Stimulated activated effector memory CD8-positive, alpha-beta T cell treated with anti-CD3 and anti-CD28 coated beads, Interleukin-12 subunit alpha, Interleukin-12 subunit beta, amount 100 ng/mL, for 72 hours (primary cell): ENCODE results near the gene ARHGAP15.
A peak's percentile ranks its signal among the peaks of the same experiment; 100 is the strongest.
"Not testable (repeated sequence)": the region's sequence is repeated elsewhere in the genome, so short reads cannot be mapped to it uniquely, and the experiment has no call there.

Experiments used
- ATAC-seq: fragments of 150-1000 bp; cut with Tn5 transposase; 2 replicates; pipeline ENCODE4 v1.10.0; 2021
- DNase-seq, 2 donors: peaks; one replicate each; pipeline ENCODE4 v3.0.0; 2021 to 2022; ENCODE audit warnings: low spot score in 2 of 2
- H3K27ac Mint-ChIP-seq: one replicate; pipeline ENCODE4 v1.8.0; 2022; ENCODE audit warnings: mild to moderate bottlenecking, mixed read lengths
- H3K36me3 Mint-ChIP-seq: one replicate; pipeline ENCODE4 v1.8.0; 2022; ENCODE audit warnings: mild to moderate bottlenecking, mixed read lengths
- H3K4me1 Mint-ChIP-seq: one replicate; pipeline ENCODE4 v1.8.0; 2022; ENCODE audit warnings: mixed read lengths
- H3K4me3 Mint-ChIP-seq: one replicate; pipeline ENCODE4 v1.8.0; 2022; ENCODE audit warnings: mild to moderate bottlenecking, mixed read lengths
- H3K9me3 Mint-ChIP-seq: one replicate; pipeline ENCODE4 v1.8.0; 2022; ENCODE audit warnings: mixed read lengths

The ARHGAP15 gene

DNA sequence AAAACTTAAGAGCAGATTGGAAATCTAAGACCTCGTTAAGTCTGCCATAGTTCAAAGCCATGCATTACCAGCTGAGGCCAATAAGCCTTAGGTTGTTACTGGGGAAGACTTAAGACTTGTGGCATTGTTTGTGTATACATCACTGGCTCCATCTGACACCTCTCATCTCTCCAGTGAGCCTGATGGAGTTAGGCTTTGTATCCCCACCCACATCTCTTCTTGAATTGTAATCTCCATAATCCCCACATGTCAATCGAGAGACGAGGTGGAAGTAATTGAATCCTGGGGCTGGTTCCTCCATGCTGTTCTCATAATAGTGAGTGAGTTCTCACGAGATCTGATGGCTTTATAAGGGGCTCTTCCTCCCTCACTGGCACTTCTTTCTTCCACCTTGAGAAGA lies 404.6 kb downstream of the ARHGAP15 start:
- DNase-seq (no peak), ATAC-seq (no peak)
- Mint-ChIP-seq H3K9me3 (peaks cover 3% of the 10 kb centered on the region), H3K36me3 (peaks cover 6% of the 10 kb centered on the region), H3K4me3 (no peak overlapping the region), H3K27ac (peak overlapping the region; percentile 41), H3K4me1 (peaks cover 21% of the 10 kb centered on the region)

DNA sequence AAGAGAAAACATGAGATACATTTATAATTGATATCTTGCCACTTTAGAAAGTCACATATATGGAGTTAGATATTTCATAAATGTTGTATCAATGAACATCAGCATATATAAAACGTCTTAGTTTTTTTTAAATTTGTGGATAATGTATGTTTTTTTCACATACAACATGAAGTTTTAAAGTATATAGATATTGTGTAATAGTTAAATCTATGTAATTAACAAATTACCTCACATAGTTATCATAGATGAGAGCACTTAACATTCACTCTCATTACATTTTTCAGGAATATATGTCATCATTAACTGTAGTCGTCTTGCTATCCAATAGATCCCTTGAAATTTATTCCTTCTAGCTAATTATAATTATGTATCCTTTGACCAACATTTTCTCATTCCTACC lies 406.6 kb downstream of the ARHGAP15 start:
- H3K4me1 Mint-ChIP-seq: peaks cover 9% of the 10 kb centered on the region
- peaks cover 6% of the 10 kb centered on the region for H3K36me3 Mint-ChIP-seq
- no peak overlapping the region for H3K4me3 Mint-ChIP-seq
- no peak for ATAC-seq
- no peak overlapping the region for H3K27ac Mint-ChIP-seq
- no peaks in the 10 kb centered on the region for H3K9me3 Mint-ChIP-seq
- no peak for DNase-seq

DNA sequence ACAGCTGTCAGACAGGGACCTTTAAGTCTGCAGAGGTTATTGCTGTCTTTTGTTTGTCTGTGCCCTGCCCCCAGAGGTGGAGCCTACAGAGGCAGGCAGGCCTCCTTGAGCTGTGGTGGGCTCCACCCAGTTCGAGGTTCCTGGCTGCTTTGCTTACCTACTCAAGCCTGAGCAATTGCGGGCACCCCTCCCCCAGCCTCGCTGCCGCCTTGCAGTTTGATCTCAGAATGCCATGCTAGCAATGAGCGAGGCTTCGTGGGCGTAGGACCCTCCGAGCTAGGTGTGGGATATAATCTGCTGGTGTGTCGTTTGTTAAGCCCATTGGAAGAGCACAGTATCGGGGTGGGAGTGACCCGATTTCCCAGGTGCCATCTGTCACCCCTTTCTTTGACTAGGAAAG lies 412.7 kb downstream of the ARHGAP15 start:
- not testable (repeated sequence) for H3K27ac Mint-ChIP-seq, H3K4me3 Mint-ChIP-seq, H3K9me3 Mint-ChIP-seq, H3K36me3 Mint-ChIP-seq, ATAC-seq, DNase-seq
- H3K4me1 Mint-ChIP-seq: peaks cover 28% of the 10 kb centered on the region

DNA sequence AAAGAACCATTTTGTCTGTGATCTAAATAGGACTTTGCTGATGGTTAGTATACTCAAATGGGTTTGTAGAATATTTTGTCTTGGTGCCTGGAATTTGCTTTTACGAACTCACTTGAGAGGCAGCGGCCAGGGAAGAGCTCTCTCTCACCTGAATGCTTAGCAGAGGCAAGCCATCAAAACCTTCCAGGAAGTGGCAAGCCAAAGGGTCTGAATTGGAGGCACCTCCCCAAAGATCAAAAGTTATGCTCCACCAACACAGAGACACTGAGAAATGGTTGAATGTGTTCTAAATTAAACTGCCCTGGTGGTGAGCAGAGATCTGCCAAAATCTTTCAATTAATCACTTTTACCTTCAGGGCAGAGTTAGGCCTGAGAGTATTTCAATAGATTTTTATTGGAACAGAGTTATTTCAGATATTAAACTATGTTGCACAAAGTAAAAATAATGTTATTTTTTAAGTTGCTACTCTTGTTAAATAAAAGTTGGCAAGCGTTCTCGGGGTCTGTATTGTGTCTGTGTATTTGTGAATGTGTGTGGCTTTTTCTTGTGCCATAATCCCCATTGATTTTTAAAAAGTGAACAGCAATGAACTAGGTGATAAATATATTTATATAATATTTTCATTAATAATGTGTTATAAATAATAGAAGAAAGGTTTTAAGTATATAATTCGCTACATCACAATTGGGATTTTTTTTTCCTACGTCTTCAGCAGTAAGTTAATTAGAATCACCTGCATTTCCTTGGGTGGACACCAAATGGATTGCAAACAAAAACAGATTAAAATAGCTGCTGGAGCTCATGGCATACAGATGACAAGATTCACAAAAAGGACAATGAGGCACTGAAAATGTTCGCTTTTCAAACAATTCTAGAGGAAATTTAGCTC lies 416.1 kb downstream of the ARHGAP15 start:
- no peak overlapping the region for H3K4me3 Mint-ChIP-seq
- no peak for DNase-seq
- H3K27ac Mint-ChIP-seq: peak overlapping the region; percentile 23
- H3K9me3 Mint-ChIP-seq: peaks cover 2% of the 10 kb centered on the region
- peaks cover 14% of the 10 kb centered on the region for H3K36me3 Mint-ChIP-seq
- no peak for ATAC-seq
- peaks cover 32% of the 10 kb centered on the region for H3K4me1 Mint-ChIP-seq

DNA sequence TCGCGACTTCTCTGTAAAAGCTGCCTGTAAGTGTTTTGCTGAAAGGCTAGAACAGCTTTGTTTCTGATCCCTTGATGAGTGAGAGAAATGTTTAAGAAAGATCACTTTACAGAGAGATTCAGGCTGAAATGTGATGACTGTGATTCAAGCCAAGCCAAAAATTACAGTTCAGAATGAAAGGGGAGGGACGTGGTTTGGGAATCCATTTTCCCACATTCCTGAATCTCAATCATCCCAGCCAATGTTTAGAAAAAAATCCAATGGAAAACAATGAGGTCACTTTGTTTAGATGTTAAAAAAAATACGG lies 416.7 kb downstream of the ARHGAP15 start:
- no peak overlapping the region for H3K27ac Mint-ChIP-seq
- peaks cover 14% of the 10 kb centered on the region for H3K36me3 Mint-ChIP-seq
- H3K4me1 Mint-ChIP-seq: peaks cover 29% of the 10 kb centered on the region
- no peak overlapping the region for H3K4me3 Mint-ChIP-seq
- DNase-seq (no peak), ATAC-seq (no peak)
- peaks cover 2% of the 10 kb centered on the region for H3K9me3 Mint-ChIP-seq

DNA sequence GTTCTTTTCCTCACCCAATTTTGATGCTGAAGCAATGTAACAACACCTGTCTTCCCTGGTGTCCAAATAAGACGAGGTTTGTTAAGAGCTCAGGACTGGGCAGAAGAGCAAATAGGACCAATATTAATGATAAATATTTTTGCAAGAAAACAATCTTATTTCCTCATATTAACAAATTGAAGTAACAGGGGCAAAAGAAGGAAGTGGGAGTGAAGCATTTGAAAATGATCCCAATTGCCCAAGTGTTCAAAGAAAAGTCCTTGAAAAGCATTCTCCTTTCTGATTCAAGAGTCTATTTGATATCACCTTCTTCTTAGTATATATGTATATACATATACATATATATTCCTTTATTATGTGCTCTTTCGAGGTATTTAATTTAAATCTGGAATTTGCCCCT lies 418.8 kb downstream of the ARHGAP15 start:
- H3K36me3 Mint-ChIP-seq: peaks cover 13% of the 10 kb centered on the region
- peaks cover 23% of the 10 kb centered on the region for H3K4me1 Mint-ChIP-seq
- H3K4me3 Mint-ChIP-seq: no peak overlapping the region
- ATAC-seq (no peak), DNase-seq (no peak)
- no peaks in the 10 kb centered on the region for H3K9me3 Mint-ChIP-seq
- no peak overlapping the region for H3K27ac Mint-ChIP-seq

DNA sequence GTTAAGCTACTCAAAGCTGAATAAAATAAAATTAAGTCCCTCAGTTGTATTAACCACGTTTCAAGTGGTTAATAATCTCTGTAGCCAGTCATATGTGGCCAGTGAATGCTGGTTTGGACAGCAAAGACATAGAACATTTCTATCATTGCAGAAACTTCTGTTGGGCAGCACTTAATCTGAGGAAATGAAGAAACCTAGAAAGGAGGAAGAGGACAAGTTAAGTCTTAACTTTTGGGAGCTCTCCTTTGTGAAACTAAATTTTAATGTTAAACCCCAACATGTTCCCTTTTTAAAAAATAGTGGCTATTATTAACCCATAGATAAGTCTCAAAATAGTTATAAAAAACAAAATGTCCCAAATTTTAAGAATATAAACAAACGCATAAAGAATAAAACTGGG lies 421.3 kb downstream of the ARHGAP15 start:
- DNase-seq: no peak
- Mint-ChIP-seq H3K36me3 (peaks cover 14% of the 10 kb centered on the region), H3K4me3 (no peak overlapping the region), H3K27ac (no peak overlapping the region), H3K4me1 (peaks cover 10% of the 10 kb centered on the region), H3K9me3 (no peaks in the 10 kb centered on the region)
- ATAC-seq: no peak

DNA sequence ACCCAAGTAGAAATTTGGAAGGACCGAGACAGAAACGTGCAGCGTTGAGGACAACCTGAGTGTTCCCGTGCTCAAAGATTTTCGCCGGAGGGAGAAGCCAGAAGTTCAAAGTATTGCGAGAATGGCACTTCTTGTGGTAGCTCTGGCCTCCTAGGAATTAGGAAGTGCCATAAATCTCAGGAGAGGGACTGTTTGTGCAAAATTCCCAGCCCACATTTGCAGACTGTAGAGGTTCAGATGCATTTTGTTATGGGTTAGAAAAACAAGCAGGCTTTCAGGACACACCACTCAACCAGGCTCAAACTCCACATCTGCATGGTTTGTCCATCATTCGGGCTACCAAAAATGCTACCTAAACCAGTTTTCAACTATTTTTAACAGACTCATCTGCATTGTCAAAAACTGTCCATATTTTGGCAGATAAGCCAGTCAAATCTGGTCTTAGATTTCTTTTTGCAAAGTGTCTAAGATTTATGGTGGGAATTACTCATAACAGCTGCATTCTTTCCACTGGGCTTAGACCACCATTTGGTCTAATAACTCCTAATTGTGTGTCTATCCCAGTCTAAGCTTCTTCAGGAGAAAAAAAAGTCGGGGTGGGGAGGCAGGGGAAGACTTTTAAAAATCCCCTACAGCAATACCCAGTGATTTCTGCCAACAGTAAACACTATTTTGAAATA lies 422.9 kb downstream of the ARHGAP15 start:
- Mint-ChIP-seq H3K9me3 (no peaks in the 10 kb centered on the region), H3K36me3 (peaks cover 25% of the 10 kb centered on the region), H3K4me1 (peaks cover 12% of the 10 kb centered on the region), H3K4me3 (no peak overlapping the region), H3K27ac (no peak overlapping the region)
- DNase-seq: no peak
- ATAC-seq: no peak

DNA sequence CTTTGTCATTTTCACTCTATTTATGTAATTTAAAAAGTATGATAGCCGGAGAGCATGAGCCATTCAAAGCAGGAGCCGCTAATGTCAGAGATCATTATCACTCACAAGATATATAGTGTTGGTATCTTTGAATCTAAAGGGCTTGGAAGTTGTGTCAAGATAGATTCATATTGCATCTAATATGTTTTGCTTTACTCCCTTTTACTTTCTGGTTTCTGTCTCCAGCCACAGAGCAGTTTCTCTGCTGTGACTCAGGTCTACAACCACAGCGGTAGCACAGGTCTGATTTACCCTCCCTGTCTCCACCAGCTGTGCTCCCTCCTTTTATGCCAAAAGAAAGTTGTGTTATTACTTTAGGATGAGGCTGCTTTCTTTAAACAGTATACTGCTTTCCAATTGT lies 424.0 kb downstream of the ARHGAP15 start:
- ATAC-seq (peak; percentile 100), DNase-seq (peak; percentile 7 to 52)
- H3K4me1 Mint-ChIP-seq: peaks cover 21% of the 10 kb centered on the region
- H3K36me3 Mint-ChIP-seq: peaks cover 30% of the 10 kb centered on the region
- H3K9me3 Mint-ChIP-seq: no peaks in the 10 kb centered on the region
- no peak overlapping the region for H3K27ac Mint-ChIP-seq
- no peak overlapping the region for H3K4me3 Mint-ChIP-seq

DNA sequence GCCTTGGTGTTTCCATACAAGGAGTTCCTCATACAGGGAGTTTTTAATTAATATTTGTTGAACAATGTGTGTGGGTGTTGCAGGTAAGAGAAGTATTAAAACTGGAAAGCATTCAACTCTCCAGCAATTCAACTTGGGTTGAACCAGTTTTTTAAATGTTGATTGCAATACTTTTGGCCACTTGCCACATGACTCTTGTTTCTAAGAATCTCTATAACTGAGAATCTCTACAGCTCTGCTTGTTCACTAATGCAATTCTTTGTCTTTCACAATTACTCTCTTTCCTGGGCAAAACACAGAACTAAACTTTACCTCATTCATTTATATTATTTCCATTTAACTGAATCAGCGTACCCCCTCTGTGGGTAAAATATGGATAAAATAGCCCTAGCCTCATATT lies 429.4 kb downstream of the ARHGAP15 start:
- ATAC-seq (peak; percentile 82), DNase-seq (no peak)
- peaks cover 31% of the 10 kb centered on the region for H3K4me1 Mint-ChIP-seq
- peaks cover 36% of the 10 kb centered on the region for H3K36me3 Mint-ChIP-seq
- no peaks in the 10 kb centered on the region for H3K9me3 Mint-ChIP-seq
- peak overlapping the region; percentile 4 for H3K27ac Mint-ChIP-seq
- H3K4me3 Mint-ChIP-seq: no peak overlapping the region

DNA sequence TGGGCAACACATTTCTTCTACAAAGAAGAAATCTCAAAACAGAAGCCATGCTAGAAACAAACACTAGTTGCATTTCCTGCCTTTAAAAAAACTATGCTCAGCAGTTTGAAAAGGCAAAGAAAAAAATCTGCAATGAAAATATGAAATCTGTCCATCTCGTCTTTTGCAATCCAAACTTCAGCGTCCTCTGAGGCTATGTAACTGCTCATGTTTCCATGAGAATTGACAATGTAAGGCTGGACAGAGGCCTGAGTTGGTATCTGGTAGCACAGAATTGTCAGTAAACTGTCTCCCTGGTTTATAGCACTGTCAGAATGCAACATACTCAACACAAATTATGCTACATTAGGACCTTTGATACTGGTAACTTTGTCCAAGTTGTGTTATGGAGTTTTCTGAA lies 429.9 kb downstream of the ARHGAP15 start:
- Mint-ChIP-seq H3K4me1 (peaks cover 31% of the 10 kb centered on the region), H3K36me3 (peaks cover 36% of the 10 kb centered on the region), H3K9me3 (no peaks in the 10 kb centered on the region), H3K4me3 (no peak overlapping the region), H3K27ac (peak overlapping the region; percentile 4)
- DNase-seq (no peak), ATAC-seq (no peak)

DNA sequence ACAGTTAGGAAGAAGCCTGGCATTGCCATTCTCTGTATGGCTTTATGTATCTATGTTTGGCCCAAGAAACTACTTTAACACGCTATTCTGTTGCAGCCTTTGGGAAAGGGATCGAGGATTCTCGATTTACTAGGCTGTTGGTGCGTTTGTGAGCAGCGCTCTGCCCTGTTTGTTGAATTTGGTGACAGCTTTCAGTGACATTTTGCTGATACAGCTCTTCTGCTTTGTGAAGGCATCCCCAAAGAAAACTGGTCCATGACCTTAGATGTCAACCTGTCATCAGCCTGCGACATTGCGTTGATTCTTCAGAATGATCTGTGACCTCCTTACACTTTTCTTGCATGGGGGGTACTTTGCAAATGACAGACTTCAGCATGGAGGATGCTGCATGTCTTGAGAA lies 431.5 kb downstream of the ARHGAP15 start:
- Mint-ChIP-seq H3K36me3 (peaks cover 36% of the 10 kb centered on the region), H3K4me1 (peaks cover 31% of the 10 kb centered on the region)

DNA sequence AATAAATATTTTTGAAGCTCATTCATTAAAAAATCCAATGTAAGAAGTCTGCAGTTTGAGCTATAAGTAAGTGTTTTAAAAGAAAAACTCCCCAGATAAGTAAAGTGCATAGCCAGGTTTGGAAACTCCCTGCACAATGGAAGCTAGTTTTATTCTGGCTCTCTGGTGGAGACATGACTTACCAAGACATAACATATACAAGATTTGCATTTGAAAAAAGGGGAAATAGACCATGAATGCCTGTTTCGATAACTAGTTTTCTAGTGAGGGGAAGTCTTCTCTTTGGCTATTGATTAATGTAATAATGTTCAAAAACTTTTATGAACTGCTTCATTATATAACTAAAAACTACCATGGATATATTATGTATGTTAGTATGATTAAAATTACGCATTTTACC lies 435.2 kb downstream of the ARHGAP15 start:
- no peak for DNase-seq
- Mint-ChIP-seq H3K27ac (no peak overlapping the region), H3K9me3 (no peaks in the 10 kb centered on the region), H3K4me3 (no peak overlapping the region), H3K36me3 (peaks cover 19% of the 10 kb centered on the region), H3K4me1 (peaks cover 14% of the 10 kb centered on the region)
- no peak for ATAC-seq

More for the DNA sequence above, 431.5 kb downstream of the ARHGAP15 start:
- H3K27ac Mint-ChIP-seq: no peak overlapping the region
- DNase-seq (no peak), ATAC-seq (no peak)
- no peaks in the 10 kb centered on the region for H3K9me3 Mint-ChIP-seq
- H3K4me3 Mint-ChIP-seq: no peak overlapping the region

DNA sequence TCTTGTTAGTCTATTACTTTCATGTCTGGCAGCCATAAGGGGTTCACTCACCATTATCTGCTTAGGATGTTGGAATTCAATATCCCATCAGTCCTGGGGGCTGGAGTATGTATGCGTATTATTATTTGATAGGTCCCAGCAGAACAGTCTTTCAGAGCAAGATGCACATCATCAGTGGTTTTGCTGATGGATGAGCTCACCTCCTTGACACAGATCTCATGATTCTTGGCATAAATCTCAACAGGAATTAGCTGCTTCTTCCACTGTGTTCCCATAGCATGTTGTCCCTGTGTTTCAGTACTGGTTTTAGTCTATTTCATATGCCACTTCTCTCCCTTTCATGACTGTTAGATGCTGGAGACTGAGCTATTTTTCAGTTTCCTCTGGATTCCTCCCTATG lies 442.5 kb downstream of the ARHGAP15 start:
- DNase-seq: no peak
- Mint-ChIP-seq H3K9me3 (no peaks in the 10 kb centered on the region), H3K4me3 (no peak overlapping the region), H3K27ac (peak overlapping the region; percentile 8), H3K36me3 (peaks cover 3% of the 10 kb centered on the region), H3K4me1 (peaks cover 20% of the 10 kb centered on the region)
- no peak for ATAC-seq

DNA sequence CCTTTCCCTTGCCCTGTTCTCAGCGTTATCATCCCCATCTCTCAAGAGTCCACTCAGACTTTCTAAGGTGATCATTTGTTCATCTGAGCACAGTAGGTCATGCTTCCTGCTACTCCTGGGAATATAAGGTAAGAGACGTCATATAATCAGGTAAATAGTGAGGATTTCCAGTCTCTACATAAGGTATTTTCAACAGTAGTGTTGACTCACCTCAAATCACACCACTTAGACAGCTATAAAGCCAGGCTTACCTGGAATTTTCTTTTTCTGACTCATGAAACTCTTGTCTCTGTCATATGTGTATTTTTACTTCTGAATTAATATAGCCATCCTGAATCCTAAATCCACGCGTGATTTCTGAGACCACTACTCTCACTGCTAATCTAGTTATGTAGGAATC lies 443.2 kb downstream of the ARHGAP15 start:
- H3K4me3 Mint-ChIP-seq: no peak overlapping the region
- no peaks in the 10 kb centered on the region for H3K9me3 Mint-ChIP-seq
- H3K4me1 Mint-ChIP-seq: peaks cover 20% of the 10 kb centered on the region
- no peak for ATAC-seq
- H3K27ac Mint-ChIP-seq: peak overlapping the region; percentile 8
- no peaks in the 10 kb centered on the region for H3K36me3 Mint-ChIP-seq
- DNase-seq: no peak

DNA sequence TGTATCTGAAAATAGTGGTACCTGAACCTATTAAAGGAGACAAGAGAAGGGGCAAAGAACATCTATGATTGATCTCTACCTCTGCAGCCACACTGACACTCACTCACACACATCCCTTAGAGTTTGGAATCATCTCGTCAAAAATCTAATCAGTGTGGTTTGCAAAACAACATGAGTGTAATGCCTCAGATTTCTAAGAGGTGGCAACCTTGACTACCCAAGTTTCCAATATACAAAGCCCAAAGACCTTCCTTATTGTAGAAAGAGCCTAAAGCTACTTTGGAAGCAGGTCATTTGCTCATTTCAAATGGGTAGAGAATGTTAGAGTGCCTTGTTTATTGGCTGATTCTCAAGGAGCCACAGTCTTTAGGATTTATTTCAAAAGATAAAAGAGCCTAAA lies 444.9 kb downstream of the ARHGAP15 start:
- DNase-seq: no peak
- H3K9me3 Mint-ChIP-seq: no peaks in the 10 kb centered on the region
- ATAC-seq: no peak
- H3K4me1 Mint-ChIP-seq: peaks cover 19% of the 10 kb centered on the region
- no peak overlapping the region for H3K4me3 Mint-ChIP-seq
- no peaks in the 10 kb centered on the region for H3K36me3 Mint-ChIP-seq
- no peak overlapping the region for H3K27ac Mint-ChIP-seq
